Measurements from ENCODE around the gene CHMP2A. TPM values are rescaled to one million over a fixed set of nuclear protein-coding genes. Genes with fewer than 3 reads are reported as not detected.

The CHMP2A gene
- total and polyA plus RNA-seq, 10 donors, result 79.9 to 124 (median 108) TPM

- intact Hi-C loops (cut with DNase I; ENCODE audit: low total_unique reads), result no loop called here
- Histone ChIP-seq H3K4me3 (peak overlapping the region in 2 of 8 donors; percentile 73 to 90), H3K4me1 (peaks cover 36 to 75% (median 61%) of the 10 kb centered on the region in 6 donors), H3K36me3 (peaks cover 0 to 49% (median 41%) of the 10 kb centered on the region in 6 donors), H3K9me3 (no peaks in the 10 kb centered on the region), H3K27ac (peak overlapping the region in 6 of 8 donors; percentile 95 to 100 (median 99)), H3K27me3 (replicated peaks in 1 of 7) (no peaks in the 10 kb centered on the region)
- WGBS, 5 donors, result 79 to 86% (median 81%) methylated on average over 16 of the region's 16 CpGs
- TF ChIP-seq CTCF (IDR thresholded peaks at IDR 0.05 in 8 of 11, conservative IDR thresholded peaks at IDR 0.05 in 3 of 11), result no peak
- TF ChIP-seq POLR2A (IDR thresholded peaks at IDR 0.05), result no peak
- TF ChIP-seq POLR2AphosphoS5 (IDR thresholded peaks at IDR 0.05), result no peak
- peak; percentile 84 for DNase-seq
These were observed 1.2 kb upstream of the CHMP2A start for GRCh38 chr19:58555920-58556621.

GRCh38 chr19:58555369-58555885 lies 522 bp upstream of the CHMP2A start:
- Histone ChIP-seq H3K4me3 (peak overlapping the region; percentile 4 to 90 (median 72)), H3K27ac (peak overlapping the region; percentile 95 to 100 (median 97)), H3K9me3 (no peaks in the 10 kb centered on the region), H3K27me3 (replicated peaks in 1 of 7) (no peaks in the 10 kb centered on the region), H3K4me1 (peaks cover 36 to 69% (median 58%) of the 10 kb centered on the region in 6 donors), H3K36me3 (peaks cover 0 to 55% (median 47%) of the 10 kb centered on the region in 6 donors)
- TF ChIP-seq CTCF (IDR thresholded peaks at IDR 0.05 in 8 of 11, conservative IDR thresholded peaks at IDR 0.05 in 3 of 11), result no peak
- TF ChIP-seq POLR2AphosphoS5 (IDR thresholded peaks at IDR 0.05), result no peak
- no peak for TF ChIP-seq POLR2A (IDR thresholded peaks at IDR 0.05)
- WGBS, 5 donors, result 39 to 52% (median 47%) methylated on average over 4 of the region's 4 CpGs
- no peak for DNase-seq
- intact Hi-C loops (cut with DNase I; ENCODE audit: low total_unique reads), result no loop called here

GRCh38 chr19:58553799-58554493 lies 959 bp downstream of the CHMP2A start:
- peaks cover 10 to 70% (median 62%) of the 10 kb centered on the region in 6 donors for H3K36me3 ChIP-seq
- intact Hi-C loops (cut with DNase I; ENCODE audit: low total_unique reads), result no loop called here
- peak overlapping the region; percentile 62 to 90 (median 72) for H3K4me3 ChIP-seq
- peak; percentile 78 for DNase-seq
- H3K4me1 ChIP-seq, result peaks cover 32 to 64% (median 46%) of the 10 kb centered on the region in 6 donors
- no peaks in the 10 kb centered on the region for H3K27me3 ChIP-seq (replicated peaks in 1 of 7)
- H3K27ac ChIP-seq, result peak overlapping the region; percentile 95 to 100 (median 97)
- 38 to 59% (median 50%) methylated on average over 18 of the region's 18 CpGs for WGBS, 5 donors
- H3K9me3 ChIP-seq, result no peaks in the 10 kb centered on the region
- TF ChIP-seq CTCF (IDR thresholded peaks at IDR 0.05 in 8 of 11, conservative IDR thresholded peaks at IDR 0.05 in 3 of 11) (no peak), POLR2AphosphoS5 (IDR thresholded peaks at IDR 0.05) (peak in 1 of 3 donors; percentile 37)

- intact Hi-C loops (cut with DNase I; ENCODE audit: low total_unique reads), result no loop called here
- Histone ChIP-seq H3K36me3 (peaks cover 14 to 83% (median 75%) of the 10 kb centered on the region in 6 donors), H3K27ac (no peak overlapping the region), H3K9me3 (no peaks in the 10 kb centered on the region), H3K4me1 (peaks cover 32 to 73% (median 47%) of the 10 kb centered on the region in 6 donors), H3K27me3 (replicated peaks in 1 of 7) (no peaks in the 10 kb centered on the region), H3K4me3 (no peak overlapping the region)
- DNase-seq, result no peak
- TF ChIP-seq CTCF (IDR thresholded peaks at IDR 0.05 in 8 of 11, conservative IDR thresholded peaks at IDR 0.05 in 3 of 11) (no peak), POLR2AphosphoS5 (IDR thresholded peaks at IDR 0.05) (no peak), POLR2A (IDR thresholded peaks at IDR 0.05) (no peak)
- 91 to 95% (median 92%) methylated on average over 2 of the region's 2 CpGs for WGBS, 5 donors
These were observed 2.2 kb downstream of the CHMP2A start for GRCh38 chr19:58552655-58553054.
